MCF 10A (cell line): ENCODE measurements around the gene NPFF. TPM values are rescaled to one million over a fixed set of nuclear protein-coding genes. Genes with fewer than 3 reads are reported as not detected.

Experiments used
- BruUV-seq: library from RNA; stranded (reverse); fragments of 400-500 nt; replicated peaks from 2 replicates; lab custom pipeline; 2021; lab: Mats Ljungman, UMichigan
- CTCF ChIA-PET: fragments of 300-600 bp; sonication (Branson Sonifier 250); formaldehyde crosslinking; extraction: SDS; loops from one replicate; lab custom pipeline; 2021; ENCODE audit warnings: antibody characterized with exemption, inconsistent platforms; lab: Yijun Ruan, JAX
- POLR2A ChIA-PET: fragments of 300-600, 350-650 bp; sonication (Branson Sonifier 250); formaldehyde crosslinking; extraction: SDS; loops from one replicate; lab custom pipeline; 2020; ENCODE audit warnings: antibody characterized with exemption, inconsistent platforms; lab: Yijun Ruan, JAX
- DNase-seq: peaks from one replicate; pipeline ENCODE4 v3.0.0-alpha.2; 2018; ENCODE audit not compliant: unreplicated experiment
- H3K27ac Mint-ChIP-seq: one replicate; pipeline ENCODE4 v1.8.0; 2022; ENCODE audit warnings: mild to moderate bottlenecking, low read depth, mixed read lengths; ENCODE audit not compliant: unreplicated experiment
- H3K27me3 Mint-ChIP-seq: one replicate; pipeline ENCODE4 v1.8.0; 2022; ENCODE audit warnings: mixed read lengths; ENCODE audit not compliant: insufficient read depth, unreplicated experiment
- H3K36me3 Mint-ChIP-seq: one replicate; pipeline ENCODE4 v1.8.0; 2022; ENCODE audit warnings: mild to moderate bottlenecking, moderate library complexity, mixed read lengths; ENCODE audit not compliant: insufficient read depth, unreplicated experiment
- H3K4me1 Mint-ChIP-seq: one replicate; pipeline ENCODE4 v1.8.0; 2022; ENCODE audit warnings: mixed read lengths; ENCODE audit not compliant: insufficient read depth, unreplicated experiment
- H3K4me3 Mint-ChIP-seq: one replicate; pipeline ENCODE4 v1.8.0; 2022; ENCODE audit warnings: mild to moderate bottlenecking, moderate library complexity, mixed read lengths; ENCODE audit not compliant: unreplicated experiment
- H3K9me3 Mint-ChIP-seq: one replicate; pipeline ENCODE4 v1.8.0; 2022; ENCODE audit warnings: mixed read lengths; ENCODE audit not compliant: unreplicated experiment
- intact Hi-C: fragments of 100-400 bp; cut with micrococcal nuclease; formaldehyde crosslinking; loops from 2 replicates; pipeline ENCODE4 v1.14.1; 2022
- total RNA-seq: library from RNA; stranded (reverse); gene quantifications from 2 replicates; pipeline ENCODE4 v1.2.3, GENCODE V29; 2022
- TF ChIP-seq, protein P1 (sequence below): fragments of 200-600 bp; IDR thresholded peaks from one replicate; pipeline ENCODE4 v1.8.0; 2022; ENCODE audit warnings: antibody characterized with exemption, mild to moderate bottlenecking; ENCODE audit not compliant: unreplicated experiment

NPFF gene
- total RNA-seq, 1 experiment from 2014 or later = not detected

DNA sequence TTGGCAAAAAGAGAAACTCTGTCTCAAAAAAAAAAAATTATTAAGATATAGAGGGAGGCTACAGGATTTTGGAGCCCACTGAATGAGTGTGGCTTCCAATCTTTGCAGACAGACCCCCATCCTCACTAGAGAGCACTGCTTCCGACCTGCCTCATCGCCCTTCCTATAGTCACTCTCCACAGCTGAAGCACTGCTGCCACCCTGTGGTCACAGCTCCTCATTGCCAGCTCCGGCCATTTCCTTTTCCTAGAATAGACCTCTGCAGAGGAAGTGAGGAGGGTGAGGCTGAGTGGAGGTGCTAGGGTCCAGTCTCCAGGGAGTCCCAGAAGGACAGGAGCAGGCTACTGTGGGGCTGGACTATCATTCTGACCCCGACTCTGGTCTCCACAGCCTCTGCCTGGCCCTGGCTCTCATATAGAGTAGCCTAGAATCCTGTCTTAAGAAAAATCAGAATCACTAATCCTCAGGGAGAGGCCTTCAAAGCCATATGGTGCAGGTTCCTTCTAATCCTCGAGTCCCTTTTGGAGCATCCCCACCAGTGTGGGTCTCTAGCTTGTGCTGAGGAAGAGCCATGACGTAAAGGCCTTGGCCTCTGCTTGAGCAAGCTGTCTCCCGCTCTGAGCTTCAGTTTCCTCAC lies 1.4 kb upstream of the NPFF start:
- Mint-ChIP-seq H3K4me1 (peaks cover 5% of the 10 kb centered on the region), H3K4me3 (no peak overlapping the region), H3K36me3 (peaks cover 81% of the 10 kb centered on the region), H3K27ac (no peak overlapping the region), H3K9me3 (no peaks in the 10 kb centered on the region), H3K27me3 (no peaks in the 10 kb centered on the region)
- TF ChIP-seq, protein P1, sequence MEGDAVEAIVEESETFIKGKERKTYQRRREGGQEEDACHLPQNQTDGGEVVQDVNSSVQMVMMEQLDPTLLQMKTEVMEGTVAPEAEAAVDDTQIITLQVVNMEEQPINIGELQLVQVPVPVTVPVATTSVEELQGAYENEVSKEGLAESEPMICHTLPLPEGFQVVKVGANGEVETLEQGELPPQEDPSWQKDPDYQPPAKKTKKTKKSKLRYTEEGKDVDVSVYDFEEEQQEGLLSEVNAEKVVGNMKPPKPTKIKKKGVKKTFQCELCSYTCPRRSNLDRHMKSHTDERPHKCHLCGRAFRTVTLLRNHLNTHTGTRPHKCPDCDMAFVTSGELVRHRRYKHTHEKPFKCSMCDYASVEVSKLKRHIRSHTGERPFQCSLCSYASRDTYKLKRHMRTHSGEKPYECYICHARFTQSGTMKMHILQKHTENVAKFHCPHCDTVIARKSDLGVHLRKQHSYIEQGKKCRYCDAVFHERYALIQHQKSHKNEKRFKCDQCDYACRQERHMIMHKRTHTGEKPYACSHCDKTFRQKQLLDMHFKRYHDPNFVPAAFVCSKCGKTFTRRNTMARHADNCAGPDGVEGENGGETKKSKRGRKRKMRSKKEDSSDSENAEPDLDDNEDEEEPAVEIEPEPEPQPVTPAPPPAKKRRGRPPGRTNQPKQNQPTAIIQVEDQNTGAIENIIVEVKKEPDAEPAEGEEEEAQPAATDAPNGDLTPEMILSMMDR = peak; percentile 88
- ChIA-PET POLR2A (interaction anchor here (0.6 to 5.3 kb wide), 17 partner anchors 8 to 307 kb away, joined by 3 to 33 read pairs (median 5); partner anchors contain the start of genes AAAS, ATP5MC2, MAP3K12 and PRR13), CTCF (interaction anchor here (0.6 to 4.3 kb wide), 34 partner anchors 8 to 843 kb away, joined by 3 to 93 read pairs (median 4); partner anchors contain the start of genes AAAS, PRR13 and TARBP2)
- intact Hi-C loops = loop anchor here (1.0 kb wide), 2 partner anchors 156 to 184 kb away; no protein-coding TSS in a partner anchor
- no TSS peak for BruUV-seq
- peak; percentile 85 for DNase-seq

DNA sequence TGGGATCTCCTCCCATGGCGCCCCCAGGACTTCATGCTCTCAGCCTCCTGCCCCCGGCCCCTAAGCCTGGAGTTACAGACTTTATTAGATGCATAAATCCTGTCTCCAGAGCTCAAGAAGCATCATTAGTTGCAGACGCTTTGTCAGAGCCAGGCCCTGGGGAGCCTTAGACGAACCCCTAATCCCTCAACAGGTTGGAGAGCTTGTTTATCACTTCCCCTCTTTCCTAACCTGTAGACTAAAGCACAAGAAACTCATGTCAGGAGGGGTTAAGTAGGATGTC lies 260 bp upstream of the NPFF start:
- BruUV-seq = no TSS peak
- ChIA-PET CTCF (interaction anchor here (0.5 to 4.3 kb wide), 13 partner anchors 8 to 460 kb away, joined by 3 to 93 read pairs (median 6); partner anchors contain the start of genes AAAS and SP7), POLR2A (interaction anchor here (1.4 kb wide), 1 partner anchor 80 kb away, joined by 5 read pairs; no protein-coding TSS in a partner anchor)
- intact Hi-C loops = no loop called here
- Mint-ChIP-seq H3K36me3 (peaks cover 70% of the 10 kb centered on the region), H3K4me3 (no peak overlapping the region), H3K9me3 (no peaks in the 10 kb centered on the region), H3K27ac (no peak overlapping the region), H3K4me1 (peaks cover 5% of the 10 kb centered on the region), H3K27me3 (no peaks in the 10 kb centered on the region)
- no peak for DNase-seq
- TF ChIP-seq, protein P1 = no peak

DNA sequence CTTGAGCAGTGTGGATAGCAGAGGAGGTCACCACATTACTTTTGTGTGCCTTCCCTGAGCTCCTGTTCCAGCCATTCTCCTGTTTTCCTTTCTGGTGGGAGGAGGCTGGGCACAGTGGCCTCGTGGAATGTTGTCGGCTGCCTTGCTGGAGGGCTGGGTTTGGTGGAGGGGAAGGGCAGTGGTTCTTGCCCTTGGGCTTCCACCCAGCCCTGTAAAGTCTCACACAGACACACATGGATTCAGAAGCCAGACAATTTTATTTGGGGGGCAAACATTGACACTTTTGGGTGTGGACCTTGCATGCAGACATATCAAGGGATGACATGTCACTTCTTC lies 866 bp downstream of the NPFF start:
- peaks cover 59% of the 10 kb centered on the region for H3K36me3 Mint-ChIP-seq
- no peak overlapping the region for H3K27ac Mint-ChIP-seq
- TF ChIP-seq, protein P1 = no peak
- POLR2A ChIA-PET = interaction anchor here (0.5 to 1.1 kb wide), 3 partner anchors 10 to 63 kb away, joined by 3 read pairs; no protein-coding TSS in a partner anchor
- no peak for DNase-seq
- H3K4me3 Mint-ChIP-seq = no peak overlapping the region
- intact Hi-C loops = no loop called here
- no peaks in the 10 kb centered on the region for H3K9me3 Mint-ChIP-seq
- BruUV-seq = no TSS peak
- no peaks in the 10 kb centered on the region for H3K27me3 Mint-ChIP-seq
- CTCF ChIA-PET = no interaction called here
- peaks cover 12% of the 10 kb centered on the region for H3K4me1 Mint-ChIP-seq

DNA sequence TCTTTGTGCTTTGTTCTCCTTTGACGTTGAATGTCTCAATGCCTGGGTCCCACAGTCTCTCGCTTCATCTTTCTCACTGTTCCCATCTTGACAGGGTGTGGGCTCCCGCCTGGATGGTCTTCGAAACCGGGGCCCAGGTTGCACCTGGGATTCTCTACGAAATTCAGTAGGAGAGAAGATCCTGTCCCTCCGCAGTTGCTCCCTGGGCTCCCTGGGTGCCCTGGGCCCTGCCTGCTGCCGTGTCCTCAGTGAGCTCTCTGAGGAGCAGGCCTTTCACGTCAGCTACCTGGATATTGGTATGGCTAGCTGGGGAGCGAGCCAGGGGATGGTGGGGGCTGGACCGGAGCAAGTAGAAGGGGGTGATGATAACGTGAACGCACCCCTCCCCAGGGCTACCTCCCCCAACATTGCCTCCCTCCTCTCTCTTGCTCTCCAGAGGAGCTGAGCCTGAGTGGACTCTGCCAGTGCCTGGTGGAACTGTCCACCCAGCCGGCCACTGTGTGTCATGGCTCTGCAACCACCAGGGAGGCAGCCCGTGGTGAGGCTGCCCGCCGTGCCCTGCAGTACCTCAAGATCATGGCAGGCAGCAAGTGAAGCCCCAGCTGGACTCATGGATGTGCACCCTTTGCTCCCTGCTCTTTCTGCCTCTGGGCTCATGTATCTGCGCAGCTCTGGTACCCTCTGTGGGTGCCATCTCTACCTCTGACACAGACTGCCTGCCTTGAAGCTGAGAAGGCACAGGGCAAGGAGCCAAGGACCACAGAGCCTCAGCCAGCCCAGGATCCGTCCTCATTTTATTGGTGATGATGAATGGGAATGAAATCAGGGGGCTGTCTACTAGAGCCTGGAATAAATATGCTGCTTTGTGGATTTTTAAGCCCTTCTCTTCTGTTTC lies 1.5 kb downstream of the NPFF start:
- H3K27ac Mint-ChIP-seq = no peak overlapping the region
- no peaks in the 10 kb centered on the region for H3K27me3 Mint-ChIP-seq
- POLR2A ChIA-PET = interaction anchor here (0.6 to 1.2 kb wide), 4 partner anchors 11 to 22 kb away, joined by 3 read pairs; no protein-coding TSS in a partner anchor
- DNase-seq = no peak
- H3K9me3 Mint-ChIP-seq = no peaks in the 10 kb centered on the region
- no peak overlapping the region for H3K4me3 Mint-ChIP-seq
- H3K4me1 Mint-ChIP-seq = peaks cover 12% of the 10 kb centered on the region
- TF ChIP-seq, protein P1 = no peak
- H3K36me3 Mint-ChIP-seq = peaks cover 59% of the 10 kb centered on the region
- CTCF ChIA-PET = interaction anchor here (0.6 to 0.8 kb wide), 2 partner anchors 9 to 82 kb away, joined by 3 read pairs; no protein-coding TSS in a partner anchor
- no TSS peak for BruUV-seq
- intact Hi-C loops = loop anchor here (2.0 kb wide), 1 partner anchor 61 kb away; no protein-coding TSS in a partner anchor
